Placental pericyte (primary cell): Measurements from ENCODE around the gene PSORS1C1. TPM values are rescaled to one million over a fixed set of nuclear protein-coding genes. Genes with fewer than 3 reads are reported as not detected.

Experiments
- small RNA-seq: library from RNA; depleted of rRNA; stranded (forward); fragments of <200 nt; gene quantifications from one replicate; pipeline ENCODE3, GENCODE V24; 2012; ENCODE audit warnings: low replicate concordance
- total RNA-seq: library from RNA; depleted of rRNA; stranded (reverse); fragments of >200 nt; gene quantifications from 2 replicates; pipeline ENCODE4 v1.2.3, GENCODE V29; 2012

The PSORS1C1 gene
- 1.3 and 2.3 TPM in 2 replicates for total RNA-seq

DNA sequence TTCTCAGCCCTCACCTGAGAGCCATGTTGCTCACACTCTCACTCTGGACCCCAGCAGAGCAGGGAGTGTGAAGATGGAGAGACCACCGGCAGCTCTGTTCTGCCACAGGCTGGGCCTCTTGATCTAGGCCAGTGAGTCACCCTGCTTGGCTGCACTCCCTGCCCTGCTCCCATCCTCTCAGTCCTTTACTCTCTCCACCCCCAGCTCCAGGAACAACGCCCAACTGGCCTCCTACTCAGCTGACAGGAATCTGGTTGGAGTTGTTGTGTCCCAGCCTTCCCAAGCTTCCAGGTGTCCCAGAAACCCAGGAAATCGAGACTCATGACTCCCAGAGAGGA is at the start of gene PSORS1C1:
Gene PSORS1C1, plus strand, starts transcription at position 260 of the 338 bp plus-strand sequence. CDS start 14,833 bp downstream, outside the sequence.

DNA sequence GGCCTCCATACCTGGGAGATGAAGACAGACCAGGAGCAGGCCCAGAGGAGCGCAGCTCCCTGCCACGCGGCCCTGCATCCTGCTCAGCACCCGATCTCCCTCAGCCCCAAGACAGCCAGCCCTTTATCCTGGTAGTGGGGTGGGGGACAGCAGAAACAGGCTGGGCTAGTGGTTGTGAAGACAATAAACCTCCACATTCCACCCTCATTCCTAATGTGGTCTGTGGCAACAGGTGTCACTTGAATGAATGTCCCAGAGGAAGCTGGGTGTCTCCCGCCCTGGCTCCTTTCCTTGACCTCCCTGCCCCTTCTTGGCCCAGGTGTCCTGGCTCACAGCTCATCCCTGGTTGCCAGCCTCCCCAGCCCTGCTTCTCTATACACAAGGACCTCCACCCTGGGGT is 2.1 kb upstream of the PSORS1C1 start, which contains the start of gene C6orf15:
Gene C6orf15, minus strand, starts transcription at position 98 of the 400 bp plus-strand sequence. Its CDS starts 20 bp downstream, at position 78.

DNA sequence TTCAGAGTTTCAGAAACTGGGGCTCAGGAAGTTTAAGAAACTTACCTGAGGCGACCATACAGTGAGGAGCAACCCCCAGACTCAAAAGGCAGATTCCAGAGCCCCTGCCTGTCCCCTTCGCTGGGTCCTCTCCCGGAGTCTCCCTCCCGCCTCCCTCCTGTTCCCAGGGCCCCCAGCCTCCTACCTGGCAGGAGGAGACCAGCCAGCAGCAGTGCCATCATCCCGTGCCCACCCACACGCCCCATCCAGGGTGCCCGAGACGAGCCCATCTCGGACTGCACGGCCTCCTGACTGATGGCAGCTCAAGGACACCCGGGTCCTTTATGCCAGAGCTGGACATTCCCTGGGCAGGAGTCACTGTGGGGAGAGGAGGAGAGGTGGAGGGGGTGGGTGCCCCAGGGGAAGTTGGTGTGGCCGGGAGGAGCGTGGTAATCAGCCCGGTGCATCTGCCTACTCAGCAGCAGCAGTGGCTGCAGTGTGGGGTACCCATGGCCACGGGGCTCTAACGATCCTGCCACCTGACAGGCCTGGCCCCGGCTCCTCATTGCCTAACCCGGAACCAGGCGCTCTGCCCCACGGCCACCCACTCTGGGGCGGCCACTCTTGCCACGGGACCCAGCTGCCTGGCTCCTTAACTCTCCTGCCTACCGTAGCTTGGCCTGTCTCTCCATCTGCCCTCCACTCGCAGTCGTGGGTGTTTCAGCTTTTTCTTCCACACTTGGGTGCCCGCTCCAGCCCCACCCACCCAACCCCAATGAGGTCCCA is 5.7 kb downstream of the PSORS1C1 start, which contains the start of gene CDSN:
Gene CDSN, minus strand, starts transcription at position 296 of the 765 bp plus-strand sequence. Its CDS starts 27 bp downstream, at position 269.

DNA sequence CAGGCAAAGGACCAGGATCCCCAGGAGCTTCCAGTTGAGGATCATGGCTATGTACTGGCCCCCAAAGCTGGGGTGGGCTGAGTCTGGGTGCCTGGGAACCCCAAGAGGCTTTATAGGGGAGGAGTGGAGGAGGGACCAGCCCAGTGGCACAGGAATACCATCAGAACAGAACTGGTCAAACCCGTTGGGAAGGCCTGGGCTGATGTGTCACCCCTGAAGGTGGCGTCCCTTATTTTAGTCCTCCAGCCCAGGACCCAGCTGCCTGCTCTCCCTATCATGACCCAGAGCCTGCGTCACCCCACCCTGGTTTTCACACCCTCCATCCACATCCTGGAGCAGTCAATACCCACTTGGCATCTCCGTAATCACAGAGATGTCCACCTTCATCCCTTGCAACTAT is 24.4 kb downstream of the PSORS1C1 start, which contains the start of gene PSORS1C2:
Gene PSORS1C2, minus strand, starts transcription at position 85 of the 400 bp plus-strand sequence. Its CDS starts 40 bp downstream, at position 45.

DNA sequence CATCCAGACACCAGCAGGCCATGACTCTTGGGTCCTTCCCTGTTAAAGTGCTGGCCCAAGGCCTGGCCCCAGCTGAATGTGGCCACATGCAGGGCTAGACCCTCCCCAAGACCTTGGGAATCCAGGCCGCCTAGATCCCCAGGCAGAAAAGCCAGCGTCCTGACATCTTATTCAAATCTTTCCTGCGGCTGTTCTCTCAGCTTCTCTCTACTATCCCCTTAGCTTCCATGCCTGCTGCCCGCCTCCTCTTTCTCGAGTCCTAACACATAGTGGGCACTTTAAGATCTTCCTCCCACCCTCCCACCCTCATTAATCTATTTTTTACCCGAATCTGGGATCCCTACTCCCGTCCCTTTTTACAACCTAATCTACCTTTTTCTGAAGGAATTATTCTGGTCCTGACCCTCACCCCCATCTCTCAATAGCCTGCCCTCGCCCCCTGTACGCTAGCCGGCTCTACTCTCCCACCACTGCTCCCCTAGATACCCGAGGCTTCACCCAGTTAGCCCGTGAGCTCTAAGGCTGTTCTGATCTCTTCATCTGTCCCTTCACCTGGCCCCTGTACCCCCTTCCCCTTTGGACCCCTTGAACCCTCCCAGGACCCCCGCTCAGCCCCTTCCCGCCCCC is 43.0 kb downstream of the PSORS1C1 start, which contains the start of gene CCHCR1:
Gene CCHCR1, minus strand, starts transcription at position 290 of the 627 bp plus-strand sequence. Its CDS starts 202 bp downstream, at position 88.

DNA sequence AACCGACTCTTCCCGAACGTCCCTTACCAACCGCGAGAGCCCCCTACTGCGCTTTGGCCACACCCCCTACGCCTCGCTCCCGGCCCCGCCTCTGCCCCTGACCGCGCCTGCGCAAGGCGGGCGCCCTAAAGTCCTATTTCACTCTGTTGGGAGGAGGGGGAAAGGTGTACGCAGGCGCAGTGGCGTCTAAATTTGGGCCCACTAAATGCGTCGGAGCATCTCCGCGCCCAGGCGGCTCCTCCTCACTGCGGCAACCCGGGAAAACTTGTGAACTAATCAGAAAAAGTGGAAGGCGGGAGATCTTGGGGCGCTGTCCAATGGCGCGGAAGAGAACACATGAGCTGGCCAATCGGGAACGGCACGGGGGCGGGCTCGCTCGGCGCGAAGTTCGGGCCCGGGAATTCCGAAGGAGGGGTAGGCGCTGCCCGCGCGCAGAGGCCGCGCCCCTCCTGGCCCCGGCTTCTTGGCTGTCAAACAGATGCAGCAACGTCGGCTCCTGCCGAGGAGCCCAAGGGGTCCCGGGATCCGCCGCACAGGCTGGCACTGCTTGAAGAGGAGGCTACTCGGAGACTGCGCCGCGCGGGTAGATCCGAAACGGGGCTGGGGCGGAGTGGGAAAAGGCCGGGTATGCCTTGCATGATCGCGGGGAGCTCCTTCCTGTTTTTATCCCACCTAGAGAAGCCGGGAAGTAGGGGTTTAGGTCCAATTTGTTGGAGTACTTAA is 43.7 kb downstream of the PSORS1C1 start, which contains the start of gene TCF19:
Gene TCF19, plus strand, starts transcription at position 450 of the 723 bp plus-strand sequence. CDS start 881 bp downstream, outside the sequence.

DNA sequence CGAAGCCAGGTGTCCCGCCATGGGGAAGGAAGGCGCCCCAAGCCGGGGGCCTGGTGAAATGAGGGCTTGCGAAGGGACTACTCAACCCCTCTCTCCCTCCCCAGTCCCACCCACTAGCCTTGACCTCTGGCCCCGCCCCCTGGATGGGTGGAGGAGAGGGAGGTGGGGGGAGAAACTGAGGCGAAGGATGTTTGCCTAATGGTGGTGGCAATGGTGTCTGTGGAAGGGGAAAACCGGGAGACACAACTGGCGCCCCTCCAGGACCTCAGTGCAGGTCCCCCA is 55.9 kb downstream of the PSORS1C1 start, which contains the start of gene POU5F1:
Gene POU5F1, minus strand, starts transcription at position 83 of the 282 bp plus-strand sequence. Its CDS starts 62 bp downstream, at position 21.

Small RNAs within 50 kb of the gene (small RNA-seq; reads per million reads assigned to genes)
- not detected for gene POLR2LP1
- 0.13 reads per million for gene RNU6-1133P

Other genes with a start within 250 kb of the PSORS1C1 start
- 15.9 and 36.5 TPM in 2 replicates for gene DDR1, start 230.3 kb upstream of the PSORS1C1 start, total RNA-seq
- 9.4 and 17.6 TPM in 2 replicates for gene GTF2H4, start 206.6 kb upstream of the PSORS1C1 start, total RNA-seq
- 24.8 and 28.4 TPM in 2 replicates for gene VARS2, start 200.6 kb upstream of the PSORS1C1 start, total RNA-seq
- not detected in 2 replicates for gene SFTA2, start 182.6 kb upstream of the PSORS1C1 start, total RNA-seq
- not detected in 2 replicates for gene MUCL3, start 173.8 kb upstream of the PSORS1C1 start, total RNA-seq
- gene MUC21, start 131.1 kb upstream of the PSORS1C1 start, total RNA-seq: not detected in 2 replicates
- not detected in 2 replicates for gene MUC22, start 104.3 kb upstream of the PSORS1C1 start, total RNA-seq
- not detected in 2 replicates for gene C6orf15, start 2.2 kb upstream of the PSORS1C1 start, total RNA-seq
- gene CDSN, start 5.6 kb downstream of the PSORS1C1 start, total RNA-seq: 0.14 TPM in 1 of 2 replicates, not detected in the other
- not detected in 2 replicates for gene PSORS1C2, start 24.3 kb downstream of the PSORS1C1 start, total RNA-seq
- 7.7 and 16.9 TPM in 2 replicates for gene CCHCR1, start 43.0 kb downstream of the PSORS1C1 start, total RNA-seq
- 0.66 and 57.8 TPM in 2 replicates for gene TCF19, start 43.8 kb downstream of the PSORS1C1 start, total RNA-seq
- gene POU5F1, start 55.9 kb downstream of the PSORS1C1 start, total RNA-seq: 0.29 TPM in 1 of 2 replicates, not detected in the other
- 112 and 321 TPM in 2 replicates for gene HLA-C, start 157.3 kb downstream of the PSORS1C1 start, total RNA-seq
- gene HLA-B, start 242.4 kb downstream of the PSORS1C1 start, total RNA-seq: 354 and 429 TPM in 2 replicates